ENCODE data around the gene RBM43.

Gene RBM43

DNA sequence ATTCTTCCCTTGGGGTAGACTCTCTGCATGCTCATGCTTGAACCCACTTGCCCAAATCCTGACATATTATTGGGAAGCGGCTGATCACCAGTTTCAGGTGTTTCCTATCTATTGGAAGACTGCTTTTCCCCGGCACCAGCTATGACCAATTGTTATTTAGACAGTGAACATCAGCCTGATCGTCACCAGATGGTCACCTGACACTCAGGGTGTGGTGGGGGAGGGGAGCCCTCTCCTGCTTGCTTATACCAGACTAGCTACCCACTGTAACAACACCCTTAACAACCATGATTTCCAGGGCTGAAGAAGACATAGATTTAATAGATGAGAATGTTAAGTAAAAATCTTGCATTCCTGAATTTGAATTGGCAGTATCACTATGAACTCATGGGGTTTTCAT is 44.3 kb downstream of the RBM43 start:
- no peak for DNase-seq (ENCODE audit: low spot score)

GRCh38 chr2:151207100-151207499 is 54.6 kb downstream of the RBM43 start:
- DNase-seq (ENCODE audit: low spot score): no peak

DNA sequence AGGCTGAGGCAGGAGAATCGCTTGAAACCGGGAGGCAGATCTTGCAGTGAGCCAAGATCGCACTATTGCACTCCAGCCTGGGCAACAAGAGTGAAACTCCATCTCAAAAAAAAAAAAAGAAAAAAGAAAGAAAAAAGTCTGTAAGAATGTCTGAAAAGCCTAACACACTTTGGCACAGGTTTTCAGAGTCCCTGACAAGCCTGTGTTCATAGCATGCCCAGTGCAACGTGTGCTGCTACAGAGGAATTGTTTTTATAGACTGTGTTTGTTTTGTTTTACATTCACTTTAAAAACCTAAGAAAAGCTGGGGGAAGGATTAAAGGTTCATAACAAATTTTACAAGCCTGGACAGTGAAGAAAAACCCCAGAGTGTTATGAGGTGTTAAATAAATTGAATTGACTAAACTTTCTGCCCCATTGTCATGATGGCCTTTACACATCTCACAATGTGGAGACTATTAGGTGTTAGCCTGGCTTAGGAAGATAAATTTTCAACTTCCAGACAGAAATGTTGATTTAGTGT is 55.2 kb downstream of the RBM43 start:
- DNase-seq (ENCODE audit: low spot score): no peak

DNA sequence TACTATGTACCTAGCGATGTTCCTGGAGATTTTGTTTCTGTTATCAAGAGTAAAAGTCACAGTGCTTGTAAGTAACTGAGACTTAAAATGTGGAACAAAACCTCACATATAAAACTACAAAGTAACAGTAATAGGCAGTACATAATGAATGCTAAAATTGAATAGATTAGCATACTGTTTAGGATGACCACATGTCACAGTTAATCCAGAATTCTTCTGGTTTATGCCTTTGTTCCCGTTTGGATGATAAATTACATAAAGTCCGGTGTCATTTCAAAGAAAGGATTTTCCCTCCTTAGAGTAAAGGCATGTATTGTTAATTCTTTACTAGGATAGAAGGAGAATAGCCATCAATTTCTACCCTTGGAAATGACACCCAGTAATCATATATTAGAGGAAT is 56.1 kb downstream of the RBM43 start:
- no peak for DNase-seq (ENCODE audit: low spot score)

DNA sequence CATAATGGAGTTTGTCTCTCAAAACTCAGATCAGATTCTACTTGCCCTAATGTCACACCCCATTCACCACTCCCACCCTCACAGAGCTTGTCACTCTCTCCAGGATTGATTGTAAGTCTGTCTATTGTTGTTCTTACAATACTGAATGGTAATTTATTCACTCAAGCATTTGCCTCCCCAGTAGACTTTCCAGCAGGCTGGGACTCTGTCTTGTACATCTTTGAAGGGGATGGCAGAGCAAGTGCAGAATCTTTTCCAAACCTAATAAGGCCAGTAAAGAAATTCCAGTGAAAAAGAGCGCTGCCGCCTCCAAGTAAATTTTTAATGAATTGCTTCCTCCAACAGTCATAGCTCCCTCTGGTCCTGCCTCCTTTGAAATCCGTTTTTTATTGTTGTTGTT is 56.9 kb downstream of the RBM43 start:
- no peak for DNase-seq (ENCODE audit: low spot score)

- DNase-seq (ENCODE audit: low spot score): no peak
Observed at GRCh38 chr2:151200844-151201243, 60.8 kb downstream of the RBM43 start.

DNA sequence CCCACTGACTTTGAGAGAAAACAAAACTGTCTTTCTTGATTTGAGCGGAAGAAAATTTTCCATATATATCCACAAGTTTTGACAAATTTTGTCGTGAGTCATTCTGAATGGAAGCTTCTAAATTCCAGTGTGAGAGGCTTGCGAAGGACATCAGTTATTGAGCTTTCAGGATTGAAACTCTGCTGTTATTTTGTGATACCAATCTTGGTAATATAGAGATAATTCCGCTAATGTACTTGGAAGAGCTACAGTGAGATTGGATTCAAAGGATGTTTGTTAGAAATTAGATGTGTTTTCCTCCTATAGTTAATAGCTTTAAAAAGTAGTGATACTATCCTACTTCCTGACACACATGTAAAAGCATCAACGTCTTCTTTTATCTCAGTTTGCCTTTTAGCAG is 61.4 kb downstream of the RBM43 start:
- no peak for DNase-seq (ENCODE audit: low spot score)

DNA sequence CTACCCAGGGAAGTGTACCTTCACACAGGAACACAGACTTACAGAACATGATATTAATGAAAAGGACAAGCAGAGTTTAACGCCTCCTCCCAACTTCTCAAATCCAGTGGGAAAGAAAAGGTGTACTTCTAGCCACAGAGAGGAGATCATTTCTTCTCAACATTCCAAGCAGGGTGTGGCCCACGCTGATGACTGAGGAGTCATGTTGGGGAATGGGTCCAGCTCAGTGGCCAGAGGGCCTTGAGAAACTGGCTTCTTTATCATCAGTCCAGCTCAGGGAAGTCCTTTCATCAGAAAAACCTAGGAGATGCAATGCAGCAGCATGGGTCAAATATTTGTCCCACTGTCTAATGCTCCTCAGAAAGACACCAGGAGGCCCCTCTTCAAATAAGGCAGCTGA is 63.0 kb downstream of the RBM43 start:
- no peak for DNase-seq (ENCODE audit: low spot score)

Measured in RKO (cell line).